GM19455 (cell line): ENCODE measurements around the gene CTRL.
"Not testable (repeated sequence)": the region's sequence is repeated elsewhere in the genome, so short reads cannot be mapped to it uniquely, and the experiment has no call there.

Experiments used
- ATAC-seq: cut with Tn5 transposase; IDR thresholded peaks from one replicate; pipeline ENCODE4 v1.9.1; 2021; ENCODE audit not compliant: unreplicated experiment

The CTRL gene

GRCh38 chr16:67931712-67932461 lies at the start of gene CTRL:
CTRL (minus strand) TSS chr16:67931862; CDS start chr16:67931852, 10 bp downstream.
- no peak for ATAC-seq

GRCh38 chr16:67979955-67980678 lies 48.5 kb upstream of the CTRL start, which contains the start of gene DPEP3:
DPEP3 (minus strand) TSS chr16:67980499; CDS start chr16:67980380, 119 bp downstream.
- no peak for ATAC-seq

- no peak for ATAC-seq
Measured at GRCh38 chr16:67977469-67978227, 46.0 kb upstream of the CTRL start.

DNA sequence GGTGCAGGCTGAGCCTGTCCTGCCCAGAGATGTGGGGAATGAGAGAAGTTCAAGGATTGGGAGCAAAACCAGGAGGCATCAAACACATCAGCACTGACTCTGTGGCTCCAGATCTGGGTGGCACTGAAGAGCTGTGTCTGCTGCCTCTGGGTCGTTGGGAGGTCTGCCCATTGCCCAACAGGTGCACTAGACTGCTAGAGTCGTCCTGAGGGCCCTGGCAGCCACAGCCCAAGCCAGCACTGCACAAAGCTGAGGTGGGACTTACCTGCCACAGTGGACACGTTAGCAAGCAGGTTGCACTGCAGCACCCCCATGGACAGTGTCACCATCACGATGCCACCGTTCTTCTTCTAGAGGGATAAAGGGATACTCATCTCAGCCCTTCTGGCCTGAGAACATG lies 45.3 kb upstream of the CTRL start:
- ATAC-seq, result no peak

GRCh38 chr16:67976205-67976604 lies 44.5 kb upstream of the CTRL start:
- no peak for ATAC-seq

DNA sequence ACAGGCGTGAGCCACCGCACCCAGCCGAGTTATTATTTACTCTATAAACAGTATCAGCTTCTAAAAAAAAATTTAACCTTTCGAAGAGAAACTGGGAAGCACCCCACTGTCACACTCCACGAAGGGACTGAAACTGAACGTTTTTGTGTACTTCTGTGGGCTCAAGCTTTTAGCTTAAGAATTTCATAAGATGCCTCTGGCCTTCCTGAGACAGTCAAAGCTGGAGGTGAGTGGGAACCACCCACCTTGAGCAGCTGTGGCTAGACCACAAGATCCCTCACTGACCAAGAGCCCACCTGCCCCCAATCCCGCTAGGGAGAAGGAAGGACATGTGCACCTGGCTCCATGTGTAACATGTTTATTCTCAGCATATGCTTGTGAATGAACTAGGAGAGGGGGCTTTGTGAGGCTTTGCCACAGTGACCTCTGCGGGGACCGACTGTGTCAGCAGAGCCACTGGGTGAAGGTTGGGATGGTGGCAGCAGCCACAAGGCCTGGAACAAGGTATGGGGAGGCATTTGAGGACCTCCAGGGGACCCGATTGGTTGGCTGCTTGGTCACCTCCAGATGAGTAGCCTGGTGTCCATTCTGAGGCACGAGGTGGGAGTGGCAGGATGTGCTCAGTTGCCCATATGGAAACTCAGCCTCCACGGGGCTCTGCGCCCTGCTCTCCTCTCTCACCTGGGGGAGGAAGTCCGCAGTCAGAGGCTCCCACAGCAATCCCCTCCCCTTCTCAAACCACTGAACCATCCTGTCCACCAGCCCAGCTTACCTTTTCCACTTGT lies 43.9 kb upstream of the CTRL start:
- ATAC-seq, result no peak

- ATAC-seq, result not testable (repeated sequence)
Measured at GRCh38 chr16:67972285-67972684, 40.6 kb upstream of the CTRL start.

DNA sequence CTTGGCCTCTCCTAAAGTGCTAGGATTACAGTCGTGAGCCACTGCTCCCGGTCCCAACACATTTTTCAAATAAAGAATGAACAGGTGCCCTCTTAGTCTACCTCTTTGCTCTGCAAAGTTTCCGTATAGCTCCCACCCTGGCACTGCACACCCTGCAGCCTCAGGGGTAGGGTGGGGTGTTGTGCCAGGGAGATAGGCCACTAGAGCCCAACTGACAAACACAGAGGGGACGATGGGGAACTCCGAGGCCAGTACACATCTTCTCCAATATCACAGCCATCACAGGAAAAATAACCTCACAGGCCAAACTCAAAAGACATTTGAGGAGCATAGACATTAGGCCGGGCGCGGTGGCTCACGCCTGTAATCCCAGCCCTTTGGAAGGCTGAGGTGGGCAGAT lies 39.4 kb upstream of the CTRL start:
- ATAC-seq, result no peak

GRCh38 chr16:67969254-67970039 lies 37.8 kb upstream of the CTRL start:
- no peak for ATAC-seq

DNA sequence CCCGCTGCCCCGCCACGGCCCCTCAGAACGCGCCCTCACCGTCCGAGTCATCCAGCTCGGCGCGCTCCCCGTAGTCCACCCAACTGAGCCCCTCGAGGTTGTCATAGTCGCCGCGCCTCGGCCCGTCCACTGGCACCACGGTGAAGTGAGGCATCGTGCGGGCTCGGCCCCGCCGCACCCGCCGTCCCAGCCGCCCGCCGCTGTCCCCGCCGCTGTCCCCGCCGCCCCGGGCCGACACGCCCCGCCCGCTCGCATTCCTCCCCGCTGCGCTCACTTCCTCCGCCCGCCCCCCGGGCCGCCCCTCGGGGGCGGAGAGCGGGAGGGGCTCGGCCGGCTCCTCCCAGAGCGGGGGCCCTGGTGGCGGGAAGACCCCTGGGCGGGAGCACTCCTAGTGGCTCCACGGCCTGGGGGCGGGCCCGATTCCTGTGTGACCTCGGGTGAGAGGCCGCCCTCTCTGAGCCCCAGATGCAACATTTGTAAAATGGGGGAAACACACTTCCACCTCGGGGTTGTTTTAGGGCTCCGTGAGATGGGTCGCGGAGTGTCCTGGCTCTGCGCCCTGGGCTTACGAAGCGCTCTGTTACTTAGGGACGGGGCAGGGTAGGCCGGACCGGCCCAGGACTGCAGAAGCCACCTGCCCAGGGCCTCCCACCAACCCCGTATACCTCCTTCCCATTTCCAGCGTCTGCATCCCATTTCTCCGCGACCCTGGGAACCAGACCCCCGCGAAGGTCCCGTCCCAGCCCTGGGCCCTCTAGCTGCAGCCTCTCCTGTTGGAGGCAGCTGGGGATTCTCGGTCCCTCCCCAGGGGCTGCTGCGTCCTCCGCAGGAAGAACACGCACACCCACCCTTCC lies 37.0 kb upstream of the CTRL start, which contains the start of gene SLC12A4:
TSS of gene SLC12A4 (minus strand) at position 238 of the 854 bp plus-strand sequence. CDS start at position 154, 84 bp downstream.
- peak; percentile 74 for ATAC-seq

DNA sequence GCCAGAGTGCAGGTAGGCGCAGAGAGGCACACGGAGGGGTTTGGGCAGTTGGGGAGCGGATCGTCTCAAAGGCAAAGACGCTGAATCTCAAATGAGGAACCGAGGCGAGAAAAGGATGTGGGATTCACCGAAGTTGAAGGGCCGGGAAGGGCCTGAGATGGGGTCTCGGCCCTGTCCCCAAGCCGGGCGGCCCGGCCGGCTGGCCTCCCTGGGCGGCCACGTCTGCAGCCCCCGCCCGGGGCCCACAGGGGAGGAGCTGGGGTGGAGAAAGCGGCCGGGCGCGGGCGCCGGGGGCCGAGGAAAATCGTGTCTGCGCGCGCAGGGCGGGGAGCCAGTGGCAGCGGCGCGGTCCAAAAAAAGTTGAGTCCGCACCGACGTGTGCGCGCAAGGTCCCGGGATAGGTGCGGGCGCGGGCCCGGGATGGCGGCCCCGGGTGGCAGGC lies 36.3 kb upstream of the CTRL start:
- ATAC-seq, result peak; percentile 28

DNA sequence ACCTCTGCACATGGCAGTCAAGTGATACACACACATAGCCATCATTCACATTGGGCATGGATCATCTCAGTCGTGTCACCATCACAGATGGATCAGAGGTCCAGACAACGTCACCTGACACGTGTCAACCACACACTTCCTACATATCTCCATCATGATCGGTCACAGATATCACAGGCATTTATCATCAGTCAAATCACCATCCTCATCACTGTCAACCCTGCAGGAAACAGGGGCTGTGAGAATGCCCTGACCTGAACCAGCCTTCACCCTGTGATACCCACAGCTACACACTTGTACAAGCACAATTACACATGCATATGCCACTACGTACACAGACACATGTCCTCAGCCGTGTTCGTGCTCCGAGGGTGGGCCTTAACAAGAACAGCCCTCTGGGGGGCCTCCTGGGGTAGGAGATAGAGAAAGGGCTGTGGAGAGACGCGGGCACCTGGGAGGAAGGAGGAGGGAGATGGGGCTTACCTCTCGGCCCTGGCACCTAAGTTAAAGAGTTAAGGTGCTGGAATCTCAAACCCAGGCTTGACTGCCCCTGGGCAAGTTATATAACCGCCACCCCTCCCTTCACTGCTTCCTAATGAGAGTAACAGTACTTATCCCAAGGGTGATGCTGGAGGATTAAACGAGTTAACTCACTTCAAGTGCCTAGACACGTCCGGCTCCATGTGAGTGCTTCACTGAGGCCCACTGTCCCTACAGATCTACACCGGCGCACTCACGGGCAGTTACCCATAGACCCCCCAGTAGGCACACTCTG lies 35.7 kb upstream of the CTRL start:
- ATAC-seq, result no peak

GRCh38 chr16:67966549-67967182 lies 35.0 kb upstream of the CTRL start:
- ATAC-seq, result no peak

DNA sequence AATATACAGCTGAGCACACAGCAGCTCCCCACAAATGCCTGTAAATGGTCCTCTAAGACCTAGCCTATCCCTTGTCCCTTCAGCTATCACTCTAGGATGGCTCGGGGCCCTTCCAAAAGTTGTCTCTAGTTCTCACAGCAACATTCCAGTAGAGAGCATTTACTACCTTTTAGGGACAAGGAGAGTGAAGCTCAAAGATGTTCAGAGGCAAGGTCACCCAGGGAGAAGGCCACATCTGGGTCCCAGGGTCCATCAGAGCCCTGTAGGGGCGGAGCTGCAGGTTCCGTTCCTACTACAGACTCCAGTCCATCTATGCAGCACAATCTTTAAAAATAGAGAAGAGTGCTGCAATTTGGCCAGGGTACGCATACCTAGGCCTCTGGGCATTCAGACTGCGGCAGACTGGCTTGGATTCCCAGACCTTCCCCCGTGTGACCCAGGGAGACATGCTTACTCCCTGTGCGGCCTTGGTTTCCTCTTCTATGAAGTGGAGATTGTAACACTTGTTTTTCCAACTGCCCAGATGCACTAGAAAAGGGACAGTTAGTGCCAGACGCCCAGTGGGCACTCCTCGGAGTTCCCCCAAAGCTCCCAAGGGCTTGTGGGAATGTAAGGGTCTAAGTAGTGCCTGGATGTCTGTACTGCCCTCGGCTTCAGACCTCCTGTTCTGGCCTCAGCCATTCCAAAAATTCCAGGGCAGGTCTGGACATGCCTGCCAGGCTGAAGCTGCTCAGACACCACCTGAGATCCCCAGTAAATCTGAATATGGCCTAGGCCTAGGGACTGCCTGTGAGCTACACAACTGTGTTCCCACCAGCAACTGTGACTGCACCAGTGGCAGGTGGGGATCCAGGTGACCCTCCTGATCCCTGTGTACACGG lies 34.2 kb upstream of the CTRL start:
- ATAC-seq, result no peak

GRCh38 chr16:67964477-67965131 lies 32.9 kb upstream of the CTRL start:
- no peak for ATAC-seq

DNA sequence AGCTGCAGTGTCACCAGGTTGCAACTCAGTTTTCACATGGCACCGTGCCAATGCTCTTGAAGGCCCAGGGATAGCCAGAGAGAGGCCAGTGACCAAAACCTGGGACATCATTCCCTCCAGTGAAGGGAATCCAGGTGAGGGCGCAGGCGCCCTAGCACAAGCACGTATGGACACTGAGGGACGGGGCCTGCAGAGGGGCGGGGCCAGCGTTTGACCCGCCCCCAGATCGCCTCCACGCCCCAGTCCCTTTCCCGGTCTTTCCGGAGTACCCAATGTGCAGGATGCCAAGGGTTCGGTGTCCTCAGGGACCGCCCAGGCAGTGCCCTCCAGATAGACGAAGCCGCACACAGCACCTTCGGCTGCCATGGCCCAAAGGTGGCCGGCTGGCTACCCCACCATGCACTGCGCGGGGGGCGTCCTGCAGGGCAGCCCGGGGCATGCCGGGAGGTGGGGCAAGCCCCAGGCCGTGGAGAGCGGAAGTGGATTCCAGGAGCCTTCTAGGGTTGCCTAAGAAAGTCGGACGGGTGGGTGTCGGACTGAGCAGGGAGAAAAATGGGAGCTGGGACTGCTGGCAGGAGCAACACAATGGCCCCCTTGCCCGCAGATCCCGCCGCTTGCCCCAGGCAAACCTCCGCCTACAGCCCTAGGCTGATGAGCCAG lies 32.1 kb upstream of the CTRL start:
- ATAC-seq, result no peak
